ENCODE measurements around the gene PRSS50. TPM values are rescaled to one million over a fixed set of nuclear protein-coding genes. Genes with fewer than 3 reads are reported as not detected.

The PRSS50 gene
- total and polyA plus RNA-seq, 2 donors (not counting 3 experiments of a cell fraction or from before 2014, with no cell fraction given): not detected

DNA sequence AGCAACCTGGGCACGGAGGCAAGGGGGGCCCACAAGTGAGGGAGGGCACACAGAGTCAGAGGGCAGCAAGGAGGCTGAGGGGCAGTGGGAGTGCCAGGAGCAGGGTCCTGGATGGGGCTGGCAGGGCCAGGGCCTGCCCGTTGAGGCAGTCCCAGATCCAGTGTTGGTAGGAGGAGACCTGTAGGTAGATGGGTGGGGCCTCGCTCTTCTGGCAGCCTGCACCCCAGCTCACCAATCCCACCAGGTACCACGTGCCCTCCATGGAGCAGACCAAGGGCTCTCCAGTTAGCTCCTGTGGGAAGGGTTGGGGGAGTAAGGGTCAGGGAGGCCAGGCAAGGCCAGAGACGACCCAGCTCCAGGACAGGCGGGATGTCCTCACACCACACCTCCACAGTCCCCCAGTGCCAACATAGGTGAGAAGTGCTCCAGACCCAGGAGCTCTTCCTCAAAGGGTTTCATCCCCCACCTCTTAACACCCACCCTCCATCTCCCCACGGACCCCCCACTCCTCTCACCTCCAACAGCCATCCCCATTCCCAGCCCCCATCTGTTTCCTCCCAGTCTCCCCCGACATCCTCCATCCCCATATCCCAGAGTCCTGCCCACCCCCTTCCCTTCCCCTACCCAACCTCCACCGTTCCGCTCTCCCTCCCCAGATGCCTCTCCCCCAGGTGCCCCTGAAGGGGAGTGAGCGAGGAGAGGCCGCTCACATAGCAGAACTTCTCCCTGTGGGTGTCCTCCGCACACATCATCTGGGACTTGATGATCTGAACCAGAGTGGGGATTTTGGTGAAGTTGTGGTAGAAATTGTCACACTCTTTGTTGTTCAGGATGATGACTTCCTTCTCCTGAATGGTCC lies 5.2 kb downstream of the PRSS50 start:
- H3K9me3 ChIP-seq (replicated peaks; ENCODE audit: control insufficient read depth, insufficient read depth, low read length): no peaks in the 10 kb centered on the region
- no peaks in the 10 kb centered on the region for H4K20me1 ChIP-seq (replicated peaks; ENCODE audit: control insufficient read depth, extremely low read depth, insufficient read depth, low read length)
- no peak overlapping the region for H2AFZ ChIP-seq (ENCODE audit: low read depth, low read length)
- no peak overlapping the region for H3K27ac ChIP-seq (ENCODE audit: insufficient read depth, low read depth, low read length)
- no peaks in the 10 kb centered on the region for H3K36me3 ChIP-seq (ENCODE audit: control insufficient read depth in 2 of 2, extremely low read depth in 1 of 2, insufficient read depth in 2 of 2, low read length in 2 of 2)
- no peak overlapping the region for H3K4me2 ChIP-seq (ENCODE audit: insufficient read depth, low read length)
- no peak overlapping the region for H3K4me3 ChIP-seq (replicated peaks in 1 of 3; ENCODE audit: insufficient read depth in 1 of 3, low read depth in 1 of 3, low read length in 3 of 3)
- intact Hi-C loops (cut with micrococcal nuclease): no loop called here
- DNase-seq (ENCODE audit: low read depth, low spot score) (no peak), FAIRE-seq (no peak)
- ChIA-PET POLR2A (no interaction called here), CTCF (no interaction called here)
- H3K27me3 ChIP-seq (ENCODE audit: control insufficient read depth in 2 of 2, insufficient read depth in 2 of 2, low read length in 2 of 2): no peaks in the 10 kb centered on the region
- BruUV-seq (replicated peaks): no TSS peak
- no peak for TF ChIP-seq MYC (IDR thresholded peaks at IDR 0.05; ENCODE audit: low read depth, low read length)
- TF ChIP-seq MAX (IDR thresholded peaks at IDR 0.05; ENCODE audit: insufficient read depth, insufficient read length): no peak
- TF ChIP-seq EZH2 (IDR thresholded peaks at IDR 0.05; ENCODE audit: borderline replicate concordance, low read depth, low read length, severe bottlenecking): no peak
- TF ChIP-seq JUN (IDR thresholded peaks at IDR 0.05; ENCODE audit: borderline replicate concordance, insufficient read depth, insufficient read length, low read depth): no peak
- TF ChIP-seq POLR2AphosphoS5 (IDR thresholded peaks at IDR 0.05; ENCODE audit: insufficient read depth, low read depth, low read length): no peak
- TF ChIP-seq FOS (IDR thresholded peaks at IDR 0.05; ENCODE audit: borderline replicate concordance, insufficient read depth, low read length): no peak
- no peak for TF ChIP-seq CTCF (IDR thresholded peaks at IDR 0.05; ENCODE audit: extremely low read depth in 1 of 2, insufficient read depth in 1 of 2, low read depth in 1 of 2, low read length in 2 of 2)
- TF ChIP-seq POLR2A (IDR thresholded peaks at IDR 0.05; ENCODE audit: low read depth, low read length): no peak
- no peak for TF ChIP-seq GATA2 (IDR thresholded peaks at IDR 0.05; ENCODE audit: insufficient read depth, insufficient read length, low read depth, low read length)
- H3K4me1 ChIP-seq (ENCODE audit: control insufficient read depth, extremely low read depth, insufficient read depth, low read length): no peaks in the 10 kb centered on the region
- H3K9ac ChIP-seq (replicated peaks; ENCODE audit: extremely low read depth, insufficient read depth, low read length): no peak overlapping the region
- no peaks in the 10 kb centered on the region for H3K9me1 ChIP-seq (replicated peaks; ENCODE audit: control insufficient read depth, extremely low read depth, insufficient read depth, low read length)
- H3K79me2 ChIP-seq (ENCODE audit: control insufficient read depth, insufficient read depth, low read length): no peaks in the 10 kb centered on the region
- dilution Hi-C loops (cut with MboI; ENCODE audit: extremely low pct_ligation_motif_present, low sequenced_read_pairs): no loop called here

Measured in endothelial cell of umbilical vein (primary cell).